ENCODE results near the gene DAB1.

DNA sequence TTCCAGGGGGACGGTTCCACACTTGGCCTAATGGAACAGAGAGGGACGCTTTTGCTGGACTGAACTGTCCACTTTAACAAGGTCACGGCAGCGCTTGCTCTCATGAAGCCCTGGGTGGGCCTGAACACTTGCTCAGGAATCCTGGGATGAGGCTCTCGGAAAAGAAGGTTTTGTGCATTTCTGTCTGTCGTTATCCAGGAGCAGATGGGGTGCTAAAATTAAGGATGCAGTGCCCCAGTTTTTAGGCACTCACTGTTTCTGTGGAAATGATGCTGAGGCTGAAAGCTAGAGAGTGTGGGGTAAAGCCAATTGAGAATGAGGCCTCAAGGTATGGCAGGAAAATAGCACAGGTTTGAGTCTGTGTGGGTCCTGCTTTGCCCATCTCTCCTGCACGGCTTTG lies 111.0 kb downstream of the DAB1 start:
- TF ChIP-seq CTCF (IDR thresholded peaks at IDR 0.05), result no peak
- no peak for TF ChIP-seq POLR2A (IDR thresholded peaks at IDR 0.05)
